Panc1 (cell line): Measurements from ENCODE around the gene SPATA18.
A peak's percentile ranks its signal among the peaks of the same experiment; 100 is the strongest.

ENCODE experiments used
- POLR2AphosphoS5 ChIP-seq: IDR thresholded peaks from 2 replicates; pipeline ENCODE4 v1.6.1; 2012; ENCODE audit warnings: mild to moderate bottlenecking, low read depth, low read length, moderate library complexity
- SIN3A ChIP-seq: IDR thresholded peaks from 2 replicates; pipeline ENCODE4 v1.6.1; 2012; ENCODE audit warnings: low read depth, mild to moderate bottlenecking, low read length, moderate library complexity, borderline replicate concordance; ENCODE audit not compliant: insufficient read depth
- TCF7L2 ChIP-seq: IDR thresholded peaks from 2 replicates; pipeline ENCODE4 v1.6.1; 2011; ENCODE audit warnings: mild to moderate bottlenecking, low read depth, low read length, inconsistent platforms
- TF ChIP-seq, protein P1 (sequence below), 2 experiments: IDR thresholded peaks; 2 replicates each; pipeline ENCODE4 v1.6.1; 2011 to 2012; ENCODE audit warnings: low read depth in 2 of 2, control low read depth in 1 of 2, low read length in 1 of 2, mild to moderate bottlenecking in 1 of 2, moderate library complexity in 1 of 2; ENCODE audit not compliant: insufficient read depth in 1 of 2
- TF ChIP-seq, protein P2 (sequence below): fragments of 450-650 bp; IDR thresholded peaks from 2 replicates; pipeline ENCODE4 v1.5.1; 2017; ENCODE audit warnings: mild to moderate bottlenecking

DNA sequence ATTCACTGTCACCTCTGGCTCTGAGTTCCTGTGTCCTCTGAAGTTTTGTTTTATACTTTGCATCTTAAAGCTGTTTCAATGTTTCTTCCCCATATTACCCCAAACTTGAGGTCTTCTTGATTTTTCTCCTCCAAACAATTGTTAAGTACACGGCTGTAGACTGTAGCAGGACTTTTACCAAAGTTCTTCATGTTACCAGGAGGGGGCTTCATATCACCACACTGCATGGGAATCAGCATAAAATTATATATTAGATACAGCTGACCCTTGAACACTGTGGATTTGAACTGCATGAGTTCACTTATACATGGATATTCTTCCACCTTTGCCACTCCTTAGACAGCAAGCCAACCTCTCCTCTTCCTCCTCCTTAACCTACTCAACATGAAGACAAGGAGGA is 56.6 kb downstream of the SPATA18 start:
- TF ChIP-seq, protein P1, sequence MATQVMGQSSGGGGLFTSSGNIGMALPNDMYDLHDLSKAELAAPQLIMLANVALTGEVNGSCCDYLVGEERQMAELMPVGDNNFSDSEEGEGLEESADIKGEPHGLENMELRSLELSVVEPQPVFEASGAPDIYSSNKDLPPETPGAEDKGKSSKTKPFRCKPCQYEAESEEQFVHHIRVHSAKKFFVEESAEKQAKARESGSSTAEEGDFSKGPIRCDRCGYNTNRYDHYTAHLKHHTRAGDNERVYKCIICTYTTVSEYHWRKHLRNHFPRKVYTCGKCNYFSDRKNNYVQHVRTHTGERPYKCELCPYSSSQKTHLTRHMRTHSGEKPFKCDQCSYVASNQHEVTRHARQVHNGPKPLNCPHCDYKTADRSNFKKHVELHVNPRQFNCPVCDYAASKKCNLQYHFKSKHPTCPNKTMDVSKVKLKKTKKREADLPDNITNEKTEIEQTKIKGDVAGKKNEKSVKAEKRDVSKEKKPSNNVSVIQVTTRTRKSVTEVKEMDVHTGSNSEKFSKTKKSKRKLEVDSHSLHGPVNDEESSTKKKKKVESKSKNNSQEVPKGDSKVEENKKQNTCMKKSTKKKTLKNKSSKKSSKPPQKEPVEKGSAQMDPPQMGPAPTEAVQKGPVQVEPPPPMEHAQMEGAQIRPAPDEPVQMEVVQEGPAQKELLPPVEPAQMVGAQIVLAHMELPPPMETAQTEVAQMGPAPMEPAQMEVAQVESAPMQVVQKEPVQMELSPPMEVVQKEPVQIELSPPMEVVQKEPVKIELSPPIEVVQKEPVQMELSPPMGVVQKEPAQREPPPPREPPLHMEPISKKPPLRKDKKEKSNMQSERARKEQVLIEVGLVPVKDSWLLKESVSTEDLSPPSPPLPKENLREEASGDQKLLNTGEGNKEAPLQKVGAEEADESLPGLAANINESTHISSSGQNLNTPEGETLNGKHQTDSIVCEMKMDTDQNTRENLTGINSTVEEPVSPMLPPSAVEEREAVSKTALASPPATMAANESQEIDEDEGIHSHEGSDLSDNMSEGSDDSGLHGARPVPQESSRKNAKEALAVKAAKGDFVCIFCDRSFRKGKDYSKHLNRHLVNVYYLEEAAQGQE (IDR thresholded peaks at IDR 0.05; ENCODE audit: insufficient read depth in 1 of 2, low read depth in 2 of 2, low read length in 1 of 2): no peak
- TF ChIP-seq, protein P2, sequence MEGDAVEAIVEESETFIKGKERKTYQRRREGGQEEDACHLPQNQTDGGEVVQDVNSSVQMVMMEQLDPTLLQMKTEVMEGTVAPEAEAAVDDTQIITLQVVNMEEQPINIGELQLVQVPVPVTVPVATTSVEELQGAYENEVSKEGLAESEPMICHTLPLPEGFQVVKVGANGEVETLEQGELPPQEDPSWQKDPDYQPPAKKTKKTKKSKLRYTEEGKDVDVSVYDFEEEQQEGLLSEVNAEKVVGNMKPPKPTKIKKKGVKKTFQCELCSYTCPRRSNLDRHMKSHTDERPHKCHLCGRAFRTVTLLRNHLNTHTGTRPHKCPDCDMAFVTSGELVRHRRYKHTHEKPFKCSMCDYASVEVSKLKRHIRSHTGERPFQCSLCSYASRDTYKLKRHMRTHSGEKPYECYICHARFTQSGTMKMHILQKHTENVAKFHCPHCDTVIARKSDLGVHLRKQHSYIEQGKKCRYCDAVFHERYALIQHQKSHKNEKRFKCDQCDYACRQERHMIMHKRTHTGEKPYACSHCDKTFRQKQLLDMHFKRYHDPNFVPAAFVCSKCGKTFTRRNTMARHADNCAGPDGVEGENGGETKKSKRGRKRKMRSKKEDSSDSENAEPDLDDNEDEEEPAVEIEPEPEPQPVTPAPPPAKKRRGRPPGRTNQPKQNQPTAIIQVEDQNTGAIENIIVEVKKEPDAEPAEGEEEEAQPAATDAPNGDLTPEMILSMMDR: peak; percentile 6; the same call in 1 of the 2 replicates
- TF ChIP-seq POLR2AphosphoS5 (no peak), TCF7L2 (no peak), SIN3A (no peak)
